ENCODE results near the gene MMP25. TPM values are rescaled to one million over a fixed set of nuclear protein-coding genes. Genes with fewer than 3 reads are reported as not detected.

Gene MMP25
- total and polyA plus RNA-seq, 9 of the 15 experiments (the other 6 are each of a cell fraction or from before 2014, with no cell fraction given), result 0.03 to 0.04 TPM; not detected in 7

DNA sequence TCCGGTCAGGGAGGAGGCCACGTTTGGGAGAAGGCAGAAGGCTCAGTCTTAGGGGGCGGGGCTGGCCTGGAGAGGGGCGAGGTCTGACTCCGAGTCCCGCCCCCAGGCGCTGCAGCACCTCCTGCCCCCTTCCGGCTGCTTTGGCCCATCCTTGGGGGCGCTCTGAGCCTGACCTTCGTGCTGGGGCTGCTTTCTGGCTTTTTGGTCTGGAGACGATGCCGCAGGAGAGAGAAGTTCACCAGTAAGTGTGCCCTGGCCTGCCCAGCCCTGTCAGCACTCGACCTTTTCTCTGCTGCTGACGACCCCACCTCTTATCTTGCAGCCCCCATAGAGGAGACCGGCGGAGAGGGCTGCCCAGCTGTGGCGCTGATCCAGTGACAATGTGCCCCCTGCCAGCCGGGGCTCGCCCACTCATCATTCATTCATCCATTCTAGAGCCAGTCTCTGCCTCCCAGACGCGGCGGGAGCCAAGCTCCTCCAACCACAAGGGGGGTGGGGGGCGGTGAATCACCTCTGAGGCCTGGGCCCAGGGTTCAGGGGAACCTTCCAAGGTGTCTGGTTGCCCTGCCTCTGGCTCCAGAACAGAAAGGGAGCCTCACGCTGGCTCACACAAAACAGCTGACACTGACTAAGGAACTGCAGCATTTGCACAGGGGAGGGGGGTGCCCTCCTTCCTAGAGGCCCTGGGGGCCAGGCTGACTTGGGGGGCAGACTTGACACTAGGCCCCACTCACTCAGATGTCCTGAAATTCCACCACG lies 24.7 kb upstream of the MMP25 start (continued):
- TF ChIP-seq, protein P1, sequence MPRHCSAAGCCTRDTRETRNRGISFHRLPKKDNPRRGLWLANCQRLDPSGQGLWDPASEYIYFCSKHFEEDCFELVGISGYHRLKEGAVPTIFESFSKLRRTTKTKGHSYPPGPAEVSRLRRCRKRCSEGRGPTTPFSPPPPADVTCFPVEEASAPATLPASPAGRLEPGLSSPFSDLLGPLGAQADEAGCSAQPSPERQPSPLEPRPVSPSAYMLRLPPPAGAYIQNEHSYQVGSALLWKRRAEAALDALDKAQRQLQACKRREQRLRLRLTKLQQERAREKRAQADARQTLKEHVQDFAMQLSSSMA (CRISPR knock-in tag; IDR thresholded peaks at IDR 0.05), result no peak
- TF ChIP-seq ZNF165 (CRISPR knock-in tag; IDR thresholded peaks at IDR 0.05; ENCODE audit: borderline replicate concordance), result no peak
- TF ChIP-seq ZC3H4 (CRISPR knock-in tag; IDR thresholded peaks at IDR 0.05; ENCODE audit: borderline replicate concordance), result no peak
- TF ChIP-seq, protein P2, sequence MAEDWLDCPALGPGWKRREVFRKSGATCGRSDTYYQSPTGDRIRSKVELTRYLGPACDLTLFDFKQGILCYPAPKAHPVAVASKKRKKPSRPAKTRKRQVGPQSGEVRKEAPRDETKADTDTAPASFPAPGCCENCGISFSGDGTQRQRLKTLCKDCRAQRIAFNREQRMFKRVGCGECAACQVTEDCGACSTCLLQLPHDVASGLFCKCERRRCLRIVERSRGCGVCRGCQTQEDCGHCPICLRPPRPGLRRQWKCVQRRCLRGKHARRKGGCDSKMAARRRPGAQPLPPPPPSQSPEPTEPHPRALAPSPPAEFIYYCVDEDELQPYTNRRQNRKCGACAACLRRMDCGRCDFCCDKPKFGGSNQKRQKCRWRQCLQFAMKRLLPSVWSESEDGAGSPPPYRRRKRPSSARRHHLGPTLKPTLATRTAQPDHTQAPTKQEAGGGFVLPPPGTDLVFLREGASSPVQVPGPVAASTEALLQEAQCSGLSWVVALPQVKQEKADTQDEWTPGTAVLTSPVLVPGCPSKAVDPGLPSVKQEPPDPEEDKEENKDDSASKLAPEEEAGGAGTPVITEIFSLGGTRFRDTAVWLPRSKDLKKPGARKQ (CRISPR knock-in tag; IDR thresholded peaks at IDR 0.05), result no peak
- TF ChIP-seq, protein P3, sequence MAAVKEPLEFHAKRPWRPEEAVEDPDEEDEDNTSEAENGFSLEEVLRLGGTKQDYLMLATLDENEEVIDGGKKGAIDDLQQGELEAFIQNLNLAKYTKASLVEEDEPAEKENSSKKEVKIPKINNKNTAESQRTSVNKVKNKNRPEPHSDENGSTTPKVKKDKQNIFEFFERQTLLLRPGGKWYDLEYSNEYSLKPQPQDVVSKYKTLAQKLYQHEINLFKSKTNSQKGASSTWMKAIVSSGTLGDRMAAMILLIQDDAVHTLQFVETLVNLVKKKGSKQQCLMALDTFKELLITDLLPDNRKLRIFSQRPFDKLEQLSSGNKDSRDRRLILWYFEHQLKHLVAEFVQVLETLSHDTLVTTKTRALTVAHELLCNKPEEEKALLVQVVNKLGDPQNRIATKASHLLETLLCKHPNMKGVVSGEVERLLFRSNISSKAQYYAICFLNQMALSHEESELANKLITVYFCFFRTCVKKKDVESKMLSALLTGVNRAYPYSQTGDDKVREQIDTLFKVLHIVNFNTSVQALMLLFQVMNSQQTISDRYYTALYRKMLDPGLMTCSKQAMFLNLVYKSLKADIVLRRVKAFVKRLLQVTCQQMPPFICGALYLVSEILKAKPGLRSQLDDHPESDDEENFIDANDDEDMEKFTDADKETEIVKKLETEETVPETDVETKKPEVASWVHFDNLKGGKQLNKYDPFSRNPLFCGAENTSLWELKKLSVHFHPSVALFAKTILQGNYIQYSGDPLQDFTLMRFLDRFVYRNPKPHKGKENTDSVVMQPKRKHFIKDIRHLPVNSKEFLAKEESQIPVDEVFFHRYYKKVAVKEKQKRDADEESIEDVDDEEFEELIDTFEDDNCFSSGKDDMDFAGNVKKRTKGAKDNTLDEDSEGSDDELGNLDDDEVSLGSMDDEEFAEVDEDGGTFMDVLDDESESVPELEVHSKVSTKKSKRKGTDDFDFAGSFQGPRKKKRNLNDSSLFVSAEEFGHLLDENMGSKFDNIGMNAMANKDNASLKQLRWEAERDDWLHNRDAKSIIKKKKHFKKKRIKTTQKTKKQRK (IDR thresholded peaks at IDR 0.05; ENCODE audit: borderline replicate concordance, low read depth, low read length), result no peak
- no peak for TF ChIP-seq KDM4B (IDR thresholded peaks at IDR 0.05; ENCODE audit: borderline replicate concordance in 2 of 2, low read depth in 1 of 2)
- TF ChIP-seq, protein P4, sequence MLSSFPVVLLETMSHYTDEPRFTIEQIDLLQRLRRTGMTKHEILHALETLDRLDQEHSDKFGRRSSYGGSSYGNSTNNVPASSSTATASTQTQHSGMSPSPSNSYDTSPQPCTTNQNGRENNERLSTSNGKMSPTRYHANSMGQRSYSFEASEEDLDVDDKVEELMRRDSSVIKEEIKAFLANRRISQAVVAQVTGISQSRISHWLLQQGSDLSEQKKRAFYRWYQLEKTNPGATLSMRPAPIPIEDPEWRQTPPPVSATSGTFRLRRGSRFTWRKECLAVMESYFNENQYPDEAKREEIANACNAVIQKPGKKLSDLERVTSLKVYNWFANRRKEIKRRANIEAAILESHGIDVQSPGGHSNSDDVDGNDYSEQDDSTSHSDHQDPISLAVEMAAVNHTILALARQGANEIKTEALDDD (IDR thresholded peaks at IDR 0.05), result no peak
- TF ChIP-seq ATF1 (CRISPR knock-in tag; IDR thresholded peaks at IDR 0.05), result no peak
- TF ChIP-seq ATF1 (tag; IDR thresholded peaks at IDR 0.05), result no peak
- no peak for TF ChIP-seq HLTF (IDR thresholded peaks at IDR 0.05)
- no peak for TF ChIP-seq NCOA1 (IDR thresholded peaks at IDR 0.05; ENCODE audit: low read depth)
- TF ChIP-seq RNF2 (IDR thresholded peaks at IDR 0.05), result no peak
- TF ChIP-seq ZFP36 (IDR thresholded peaks at IDR 0.05; ENCODE audit: low read depth, low read length, partially characterized antibody), result no peak
- no peak for TF ChIP-seq ELF4 (CRISPR knock-in tag; IDR thresholded peaks at IDR 0.05)
- TF ChIP-seq ZBTB17 (CRISPR knock-in tag; IDR thresholded peaks at IDR 0.05), result no peak

All from K562 (cell line).